ENCODE data around the gene MRPL39.

GRCh38 chr21:25556091-25556490 lies 51.2 kb downstream of the MRPL39 start:
- TF ChIP-seq, protein P1, sequence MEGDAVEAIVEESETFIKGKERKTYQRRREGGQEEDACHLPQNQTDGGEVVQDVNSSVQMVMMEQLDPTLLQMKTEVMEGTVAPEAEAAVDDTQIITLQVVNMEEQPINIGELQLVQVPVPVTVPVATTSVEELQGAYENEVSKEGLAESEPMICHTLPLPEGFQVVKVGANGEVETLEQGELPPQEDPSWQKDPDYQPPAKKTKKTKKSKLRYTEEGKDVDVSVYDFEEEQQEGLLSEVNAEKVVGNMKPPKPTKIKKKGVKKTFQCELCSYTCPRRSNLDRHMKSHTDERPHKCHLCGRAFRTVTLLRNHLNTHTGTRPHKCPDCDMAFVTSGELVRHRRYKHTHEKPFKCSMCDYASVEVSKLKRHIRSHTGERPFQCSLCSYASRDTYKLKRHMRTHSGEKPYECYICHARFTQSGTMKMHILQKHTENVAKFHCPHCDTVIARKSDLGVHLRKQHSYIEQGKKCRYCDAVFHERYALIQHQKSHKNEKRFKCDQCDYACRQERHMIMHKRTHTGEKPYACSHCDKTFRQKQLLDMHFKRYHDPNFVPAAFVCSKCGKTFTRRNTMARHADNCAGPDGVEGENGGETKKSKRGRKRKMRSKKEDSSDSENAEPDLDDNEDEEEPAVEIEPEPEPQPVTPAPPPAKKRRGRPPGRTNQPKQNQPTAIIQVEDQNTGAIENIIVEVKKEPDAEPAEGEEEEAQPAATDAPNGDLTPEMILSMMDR (IDR thresholded peaks at IDR 0.05): no peak
- TF ChIP-seq HOXA7 (CRISPR knock-in tag; IDR thresholded peaks at IDR 0.05): no peak
- no peak for TF ChIP-seq POLR2A (IDR thresholded peaks at IDR 0.05; ENCODE audit: low read length)
- TF ChIP-seq RAD21 (conservative IDR thresholded peaks at IDR 0.05 in 1 of 2, IDR thresholded peaks at IDR 0.05 in 1 of 2): no peak
- TF ChIP-seq POLR2AphosphoS2 (conservative IDR thresholded peaks at IDR 0.05; ENCODE audit: low read length): no peak
- TF ChIP-seq, protein P2, sequence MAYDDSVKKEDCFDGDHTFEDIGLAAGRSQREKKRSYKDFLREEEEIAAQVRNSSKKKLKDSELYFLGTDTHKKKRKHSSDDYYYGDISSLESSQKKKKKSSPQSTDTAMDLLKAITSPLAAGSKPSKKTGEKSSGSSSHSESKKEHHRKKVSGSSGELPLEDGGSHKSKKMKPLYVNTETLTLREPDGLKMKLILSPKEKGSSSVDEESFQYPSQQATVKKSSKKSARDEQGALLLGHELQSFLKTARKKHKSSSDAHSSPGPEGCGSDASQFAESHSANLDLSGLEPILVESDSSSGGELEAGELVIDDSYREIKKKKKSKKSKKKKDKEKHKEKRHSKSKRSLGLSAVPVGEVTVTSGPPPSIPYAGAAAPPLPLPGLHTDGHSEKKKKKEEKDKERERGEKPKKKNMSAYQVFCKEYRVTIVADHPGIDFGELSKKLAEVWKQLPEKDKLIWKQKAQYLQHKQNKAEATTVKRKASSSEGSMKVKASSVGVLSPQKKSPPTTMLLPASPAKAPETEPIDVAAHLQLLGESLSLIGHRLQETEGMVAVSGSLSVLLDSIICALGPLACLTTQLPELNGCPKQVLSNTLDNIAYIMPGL (CRISPR knock-in tag; IDR thresholded peaks at IDR 0.05; ENCODE audit: borderline replicate concordance): no peak
- TF ChIP-seq BHLHE40 (IDR thresholded peaks at IDR 0.05; ENCODE audit: low read depth, low read length): no peak
